GM18873 (cell line): ENCODE results near the gene GFRA4.

Experiments used
- ATAC-seq: cut with Tn5 transposase; IDR thresholded peaks from one replicate; pipeline ENCODE4 v1.9.1; 2021; ENCODE audit warnings: mild to moderate bottlenecking, moderate library complexity, moderate number of reproducible peaks; ENCODE audit not compliant: unreplicated experiment, low FRiP score

GFRA4 gene

DNA sequence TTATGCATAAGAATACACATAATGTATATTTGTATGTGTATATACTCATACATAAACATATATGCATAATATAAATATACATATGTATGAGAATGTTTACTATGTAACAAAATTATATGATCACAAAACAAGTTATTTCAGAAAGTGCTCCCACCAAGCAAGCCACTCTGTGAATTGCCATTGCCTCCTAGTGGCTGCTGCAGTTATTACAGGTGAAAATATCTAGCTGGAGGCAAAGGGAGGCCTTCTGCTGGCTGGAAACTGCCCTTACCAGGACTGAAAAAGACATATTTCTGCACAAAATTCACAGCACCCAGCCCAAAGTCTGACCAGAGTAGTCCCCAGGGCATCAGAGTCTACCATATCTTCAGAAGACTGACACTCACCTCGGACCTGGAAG lies 33.0 kb upstream of the GFRA4 start:
- ATAC-seq = no peak

DNA sequence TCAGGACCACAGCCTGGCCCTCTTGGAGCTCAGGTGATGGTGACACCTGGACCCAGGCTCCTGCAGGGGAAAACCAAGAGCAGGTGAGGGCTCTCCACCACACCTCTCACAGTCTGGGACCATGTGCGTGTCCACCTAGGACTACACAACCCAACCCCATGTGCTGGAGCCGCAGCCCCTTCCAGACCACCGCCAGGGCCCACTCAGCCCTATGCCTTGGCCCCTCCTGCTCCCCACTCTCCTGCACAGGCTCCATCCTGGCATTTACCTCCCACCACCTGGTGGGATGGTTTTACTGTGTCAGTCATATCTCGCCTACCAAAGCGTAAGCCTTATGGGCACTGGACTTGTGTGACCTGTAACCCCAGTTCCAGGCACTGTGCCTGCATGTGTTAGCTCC lies 31.7 kb upstream of the GFRA4 start:
- no peak for ATAC-seq

DNA sequence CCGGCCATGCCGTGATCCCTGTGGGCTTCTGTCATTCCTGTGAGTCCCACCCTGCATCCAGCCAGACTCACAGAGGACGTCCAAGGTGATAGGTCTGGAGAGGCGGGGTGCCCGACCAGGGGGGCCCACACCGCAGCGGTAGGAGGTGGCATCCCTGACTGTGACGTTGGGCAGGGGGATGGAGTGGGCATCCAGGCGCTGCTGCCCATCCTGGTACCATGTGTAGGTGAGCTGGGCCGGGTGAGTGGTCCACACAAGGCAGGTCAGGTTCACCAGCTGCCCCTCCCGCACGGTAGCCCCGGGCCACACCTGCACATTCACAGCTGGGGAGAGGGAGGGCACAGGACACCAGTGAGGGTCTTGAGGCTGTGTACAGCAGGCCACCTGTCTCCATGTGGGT lies 30.2 kb upstream of the GFRA4 start:
- no peak for ATAC-seq

DNA sequence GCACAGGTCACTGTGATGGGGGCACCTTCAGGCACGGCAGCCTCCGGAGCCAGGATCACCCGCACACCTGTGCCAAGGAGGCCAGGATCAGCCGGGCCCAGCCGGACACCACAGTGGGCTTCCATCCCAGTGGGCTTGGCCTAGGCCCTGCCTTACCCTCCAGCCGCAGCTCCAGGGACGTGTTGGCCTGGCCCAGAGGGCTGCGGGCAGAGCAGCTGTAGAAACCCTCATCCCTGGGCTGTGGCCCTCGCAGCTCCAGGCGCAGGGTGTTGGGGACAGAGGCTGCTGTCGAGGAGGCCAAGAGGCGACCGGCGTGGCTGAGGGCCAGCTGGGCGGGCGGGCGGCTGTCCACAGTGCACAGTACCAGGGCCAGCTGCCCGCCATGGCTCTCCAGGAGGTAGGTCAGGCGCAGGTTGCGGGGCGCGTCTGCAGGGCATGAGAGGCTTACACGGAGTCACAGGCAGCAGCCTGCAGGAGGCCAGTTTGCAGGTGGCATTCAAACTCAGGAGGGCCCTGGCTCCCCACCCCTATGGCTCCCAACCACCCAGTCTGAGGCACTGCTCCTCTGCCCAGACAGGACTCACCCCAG lies 29.6 kb upstream of the GFRA4 start:
- ATAC-seq = no peak

DNA sequence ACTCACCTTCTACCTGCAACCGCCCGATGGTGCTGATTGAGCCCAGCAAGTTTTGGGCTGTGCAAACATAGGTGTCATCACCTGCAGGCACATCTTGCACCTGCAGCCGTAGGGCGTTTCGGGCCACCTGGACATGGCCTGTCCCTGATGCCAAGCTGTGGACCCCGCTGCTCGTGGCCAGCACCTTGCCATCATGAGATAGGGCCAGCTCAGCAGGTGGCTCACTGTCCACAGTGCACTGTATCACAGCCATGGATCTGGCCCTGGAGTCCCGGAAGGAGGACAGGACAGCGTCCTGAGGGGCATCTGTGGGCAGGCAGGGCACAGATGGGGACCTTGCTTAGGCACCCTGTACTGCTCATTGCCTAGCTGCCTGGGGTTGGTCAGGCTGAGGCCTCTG lies 28.7 kb upstream of the GFRA4 start:
- no peak for ATAC-seq

DNA sequence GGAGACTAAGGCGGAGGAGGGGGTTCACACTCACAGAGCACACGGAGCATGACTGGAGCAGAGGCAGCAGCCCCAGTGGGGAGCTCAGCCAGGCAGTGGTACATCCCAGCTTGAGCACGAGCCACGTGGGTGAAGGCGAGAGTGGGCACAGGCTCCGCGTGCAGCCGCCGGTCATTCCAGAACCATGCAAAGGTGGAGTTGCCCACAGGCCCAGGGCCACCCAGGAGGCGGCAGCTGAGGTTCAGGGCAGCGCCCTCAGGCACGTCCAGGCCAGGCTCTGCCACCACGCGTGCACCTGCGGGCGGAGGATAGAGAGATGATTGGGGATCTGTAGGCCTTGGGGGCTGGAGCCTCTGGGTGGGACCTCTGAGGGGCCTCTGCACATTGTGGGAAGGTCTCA lies 28.1 kb upstream of the GFRA4 start:
- ATAC-seq = no peak

DNA sequence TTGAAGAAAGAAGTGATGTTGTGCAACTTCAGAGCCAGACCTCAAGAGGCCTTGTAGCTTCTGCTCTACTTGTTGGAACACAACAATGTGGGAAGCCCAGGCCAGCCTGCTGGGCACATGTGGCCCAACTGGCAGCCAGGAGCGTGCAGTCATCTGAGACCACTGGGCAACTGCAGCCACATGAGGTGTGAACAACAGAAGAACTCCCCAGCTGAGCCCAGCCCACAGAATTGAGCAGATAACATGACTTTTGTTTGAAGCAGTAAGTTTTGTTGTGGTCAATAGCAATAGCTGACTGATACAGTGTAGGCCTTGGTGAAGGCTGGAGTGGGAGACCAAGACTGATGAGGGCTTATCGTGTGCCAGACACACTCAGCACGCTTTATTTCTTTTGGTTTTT lies 27.2 kb upstream of the GFRA4 start:
- ATAC-seq = no peak

DNA sequence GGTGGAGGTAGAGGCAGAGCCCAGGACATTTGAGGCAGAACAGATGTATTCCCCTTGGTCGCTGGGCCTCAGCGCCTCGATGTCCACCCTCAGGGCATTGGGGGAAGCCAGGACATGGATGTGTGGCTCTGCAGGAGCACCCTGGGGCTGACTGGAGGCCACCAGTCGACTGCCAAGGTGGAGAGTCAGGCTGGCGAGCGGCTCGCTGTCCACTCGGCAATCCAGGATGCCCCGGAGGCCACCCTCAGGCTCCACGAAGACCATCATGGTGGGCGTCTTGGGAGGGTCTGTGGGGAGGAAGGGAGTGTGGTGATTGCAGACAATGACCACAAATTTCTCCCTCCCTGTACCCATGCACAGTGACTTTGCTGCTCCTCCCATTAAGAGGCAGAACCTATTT lies 26.8 kb upstream of the GFRA4 start:
- no peak for ATAC-seq

DNA sequence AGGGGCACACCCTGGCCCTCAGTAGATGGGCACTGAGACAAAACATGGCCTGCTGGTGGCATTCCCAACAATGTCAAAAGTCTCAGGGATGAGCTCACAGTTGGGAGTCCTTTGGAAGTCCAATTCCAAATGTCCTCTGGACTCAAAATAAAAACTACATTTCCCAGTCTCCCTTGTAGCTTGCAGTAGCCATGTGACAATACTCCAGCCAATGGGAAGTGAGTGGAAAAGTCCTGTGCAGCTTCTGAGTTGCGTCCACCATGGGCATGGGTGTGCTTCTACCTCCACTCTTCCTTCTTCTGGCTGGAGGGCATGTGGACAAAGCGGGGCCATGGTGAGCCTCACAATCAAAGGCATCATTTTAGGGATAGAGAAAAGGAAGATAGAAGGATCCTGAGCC lies 24.5 kb upstream of the GFRA4 start:
- no peak for ATAC-seq

DNA sequence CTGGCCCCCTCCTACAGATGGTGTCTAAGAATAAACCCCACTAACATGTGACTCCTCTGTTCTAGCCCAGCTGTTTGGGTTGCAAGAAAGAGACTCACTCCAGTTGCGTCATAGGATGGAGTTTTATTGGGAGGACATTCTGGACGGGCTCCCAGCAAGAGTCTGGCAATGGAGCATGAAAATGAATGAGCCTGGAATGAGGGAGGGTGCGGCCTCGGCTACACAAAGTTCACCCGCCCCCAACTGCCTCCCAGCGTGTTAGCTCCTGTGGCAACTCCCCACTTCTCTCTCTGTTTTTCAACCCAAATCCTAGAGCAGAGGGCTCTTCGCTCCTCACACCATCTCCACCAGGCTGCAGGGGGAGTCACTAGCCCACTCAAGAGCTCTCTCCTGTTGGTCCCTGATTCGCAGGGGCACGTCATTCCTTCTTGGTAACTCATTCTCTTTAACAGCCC lies 23.7 kb upstream of the GFRA4 start:
- ATAC-seq = no peak

DNA sequence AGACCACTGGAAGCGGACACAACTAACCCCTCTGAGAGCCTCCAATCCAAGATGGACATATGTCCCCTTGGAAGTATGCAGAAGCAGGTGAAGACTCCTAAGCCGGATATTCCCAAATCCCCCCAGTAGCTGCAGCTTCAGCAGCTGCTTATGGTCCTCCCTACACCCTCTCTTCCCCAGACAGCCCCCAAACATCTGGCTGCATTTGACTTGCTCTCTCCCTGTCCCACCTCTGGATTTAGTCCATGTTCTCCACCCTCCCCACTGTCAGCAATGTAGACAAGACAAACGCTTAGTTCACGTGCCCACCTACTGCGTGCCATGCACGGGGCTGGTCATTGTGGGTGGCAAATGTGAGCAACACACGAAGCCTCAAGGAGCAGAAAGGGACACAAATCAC lies 23.2 kb upstream of the GFRA4 start:
- no peak for ATAC-seq

DNA sequence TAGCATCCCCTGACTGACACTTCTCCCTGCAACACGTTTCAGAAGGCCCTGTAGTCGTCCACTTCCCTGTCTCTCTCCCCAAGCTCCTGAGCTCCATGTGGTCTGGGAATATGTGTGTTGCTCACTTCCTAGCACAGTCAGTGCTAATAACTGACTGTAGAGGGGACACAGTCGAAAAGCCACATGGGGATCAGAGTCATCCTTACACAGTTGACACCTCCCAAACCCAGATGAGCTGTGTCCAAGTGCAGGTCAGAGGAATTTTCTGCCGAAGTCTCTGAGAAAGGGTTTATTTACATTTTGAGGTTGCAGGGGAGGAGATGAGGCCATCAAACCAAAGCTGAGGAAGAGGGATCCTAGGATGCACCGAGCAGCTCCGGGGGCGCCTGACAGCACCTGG lies 22.1 kb upstream of the GFRA4 start:
- no peak for ATAC-seq

DNA sequence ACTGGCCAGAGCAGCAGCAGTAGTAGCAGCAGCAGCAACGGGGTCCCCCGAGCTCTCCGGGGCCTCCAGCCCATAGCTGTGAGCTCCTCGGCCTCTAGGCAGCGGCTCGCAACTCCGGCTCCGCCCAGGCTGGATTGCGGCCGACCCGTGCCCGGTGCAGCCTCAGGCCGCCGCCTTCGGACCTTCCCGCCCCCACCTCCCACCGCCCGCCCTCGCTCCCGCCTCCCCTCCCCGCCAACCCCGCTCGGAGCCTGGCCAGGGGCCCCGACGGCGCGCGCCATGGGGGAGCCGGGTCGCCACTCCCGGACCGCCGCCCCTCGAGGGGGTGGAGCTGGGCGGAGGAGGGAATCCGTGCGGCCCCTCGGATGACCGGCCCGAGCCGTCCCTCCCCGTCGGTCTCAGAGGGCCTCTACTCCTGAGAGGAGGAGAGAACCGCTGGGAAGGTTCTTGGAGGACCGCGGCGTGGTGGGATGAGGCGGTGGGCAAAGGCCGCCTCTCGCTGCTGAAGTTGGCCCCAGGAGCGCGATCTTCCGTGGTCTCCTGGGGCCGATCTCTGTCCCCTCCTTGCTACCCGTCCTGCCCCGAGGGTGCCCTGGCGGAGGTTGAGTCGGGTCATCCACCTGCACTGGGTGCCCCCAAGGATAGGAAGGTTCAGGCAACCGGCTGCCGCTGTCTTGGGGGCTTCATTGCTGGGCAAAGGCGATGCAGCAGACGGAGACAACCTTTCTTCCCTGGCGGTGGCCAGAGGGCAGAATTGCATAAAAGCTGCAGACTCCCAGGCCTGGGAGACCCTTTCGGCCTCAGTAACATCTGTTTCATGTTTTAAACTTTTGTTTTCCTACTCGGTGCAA lies 19.0 kb upstream of the GFRA4 start, which contains the start of gene ADAM33:
ADAM33 (minus strand) TSS at position 80 of the 851 bp plus-strand sequence; CDS start at position 74, 6 bp downstream.
- no peak for ATAC-seq

DNA sequence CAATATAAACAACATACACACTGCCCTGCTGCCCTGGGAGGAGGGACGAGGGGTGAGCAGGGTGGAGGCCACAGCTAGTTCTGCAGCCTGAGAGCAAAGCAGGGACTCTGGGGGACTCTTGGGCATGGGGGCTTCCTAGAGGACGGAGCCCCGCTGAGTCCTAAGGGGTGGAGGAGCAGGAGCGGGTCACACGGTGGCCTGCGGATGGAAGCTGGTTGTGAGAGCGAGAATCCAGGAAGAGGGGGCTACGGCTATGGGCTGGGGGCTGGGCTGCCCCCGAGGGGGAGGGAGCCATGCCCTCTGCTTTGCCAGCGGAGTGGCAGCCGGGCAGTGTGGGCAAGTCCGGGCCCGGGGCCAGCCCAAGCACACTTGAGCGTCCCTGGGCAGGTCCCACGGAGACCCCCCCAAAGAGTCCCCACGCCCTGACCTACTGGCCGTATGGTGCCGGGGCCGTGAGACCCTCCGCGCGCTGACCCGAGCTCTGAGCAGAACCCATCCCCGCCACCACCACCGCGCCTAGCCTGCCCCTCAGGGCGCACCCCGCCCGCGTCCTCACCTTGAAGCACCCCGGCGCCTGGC lies 18.2 kb upstream of the GFRA4 start:
- no peak for ATAC-seq

DNA sequence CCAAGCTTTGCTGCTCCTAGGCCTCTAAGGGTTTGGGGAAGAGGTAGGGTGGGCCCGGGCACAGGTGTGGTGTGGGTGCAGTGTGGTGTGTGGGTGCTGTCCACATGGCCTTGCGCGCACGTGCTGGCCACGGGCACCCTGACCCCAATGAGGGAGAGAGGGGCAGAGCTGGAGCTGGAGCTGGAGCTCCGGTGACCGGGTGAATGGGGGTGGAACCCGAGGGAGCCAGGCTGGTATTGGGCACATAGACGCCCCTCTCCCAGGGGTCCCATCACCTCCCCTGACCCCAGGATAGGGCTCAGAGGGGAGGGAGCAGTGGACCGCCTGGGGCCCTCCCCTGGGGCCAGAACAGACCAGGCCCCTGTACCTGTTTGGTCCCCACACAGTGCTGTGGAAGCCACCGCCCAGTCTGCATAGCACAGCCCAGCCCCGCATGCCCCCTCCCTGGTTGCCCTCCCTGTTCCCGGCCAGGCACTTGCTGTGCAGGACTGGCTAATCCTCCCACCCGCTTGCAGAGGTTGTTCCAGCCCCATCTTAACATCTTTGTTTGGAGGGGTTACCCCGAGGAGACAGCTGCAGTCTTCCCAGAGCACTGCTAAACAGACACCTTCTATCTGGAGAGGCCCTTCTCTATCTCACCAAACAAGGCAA lies 17.6 kb upstream of the GFRA4 start:
- no peak for ATAC-seq

DNA sequence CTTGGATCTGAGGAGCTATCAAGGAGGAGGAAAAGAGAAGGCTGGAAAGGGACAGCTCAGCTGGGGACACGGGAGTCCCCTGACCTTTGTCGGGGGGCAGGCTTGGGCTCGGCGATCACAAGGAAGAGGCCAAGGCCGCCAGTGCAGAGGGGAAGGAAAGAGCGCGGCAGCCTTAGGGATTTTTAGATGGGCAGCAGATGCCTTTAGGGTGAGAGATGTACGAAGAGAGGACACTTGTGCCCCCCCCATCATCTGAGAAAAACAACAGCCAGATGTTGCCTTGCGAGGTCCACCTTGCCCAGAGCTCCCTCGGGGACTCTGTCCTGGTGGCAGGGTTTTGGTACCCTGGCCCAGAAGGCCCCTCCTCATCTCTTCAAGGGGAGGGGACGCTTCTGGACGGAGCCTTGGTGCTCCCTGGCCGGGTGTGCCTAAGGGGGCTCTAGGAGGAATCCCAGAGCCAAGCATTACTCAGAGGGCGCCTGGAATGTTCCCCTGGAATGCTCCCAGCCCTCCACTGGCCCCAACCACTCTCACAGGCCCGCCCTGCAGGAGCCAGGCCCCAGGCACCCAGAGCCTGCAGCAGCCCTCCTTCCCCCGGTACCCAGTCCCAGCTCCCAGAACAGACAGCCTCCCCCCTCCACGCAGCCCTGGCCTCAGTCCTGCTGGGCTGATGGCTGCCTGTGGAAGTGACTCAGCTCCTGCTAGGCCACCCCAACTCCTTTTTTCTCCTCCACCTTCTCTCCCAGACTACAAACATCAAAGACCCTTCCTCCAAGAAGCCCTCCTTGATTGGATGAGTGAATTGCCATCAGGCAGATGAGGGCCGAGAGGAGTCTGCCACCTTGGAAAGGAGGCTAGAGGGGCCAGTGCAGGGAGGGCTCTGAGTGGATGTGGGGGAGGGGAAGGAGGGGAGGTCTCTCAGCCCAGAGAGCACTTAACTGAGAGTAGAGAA lies 16.8 kb upstream of the GFRA4 start:
- ATAC-seq = no peak

DNA sequence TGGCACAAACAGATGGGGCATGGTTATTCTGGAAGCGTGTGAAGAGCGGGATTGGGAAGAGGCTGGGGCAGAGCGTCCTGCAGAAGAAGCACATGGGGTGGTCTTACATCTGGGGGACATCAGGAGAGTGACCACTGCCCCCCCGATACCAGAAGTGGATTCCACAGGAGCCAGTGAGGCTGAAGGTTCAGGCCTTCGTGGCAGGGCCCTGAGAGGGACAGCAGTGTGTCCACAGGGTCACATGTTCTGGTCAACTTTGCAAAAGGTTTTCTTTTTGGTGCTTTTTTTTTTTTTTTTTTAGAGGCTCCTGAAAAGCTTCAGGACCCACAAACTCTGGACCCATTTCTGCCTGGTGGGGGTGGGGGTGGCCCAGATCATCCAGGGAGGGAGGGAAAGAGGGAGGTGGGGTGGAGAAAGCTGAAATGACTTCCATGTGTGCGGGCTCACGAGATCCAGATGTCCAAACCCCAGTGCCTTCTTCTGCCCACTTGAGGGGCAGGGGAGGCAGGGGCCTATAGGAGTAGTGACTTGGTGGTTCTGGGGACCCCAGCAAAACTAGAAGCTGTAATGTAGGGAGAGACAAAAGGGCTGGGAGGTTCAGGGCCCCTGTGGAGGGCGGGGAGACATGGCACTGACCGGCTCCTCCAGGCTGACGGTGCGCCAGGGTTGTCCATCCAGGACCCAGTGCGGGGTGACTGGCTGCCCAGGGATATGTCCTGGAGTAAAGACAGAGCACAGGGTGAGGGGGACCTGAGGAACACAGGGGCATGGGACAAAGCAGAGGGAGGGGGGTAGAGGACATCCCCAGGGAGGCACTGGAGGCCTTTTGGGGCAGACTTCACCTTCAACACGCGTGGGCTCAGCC lies 15.9 kb upstream of the GFRA4 start:
- ATAC-seq = no peak

DNA sequence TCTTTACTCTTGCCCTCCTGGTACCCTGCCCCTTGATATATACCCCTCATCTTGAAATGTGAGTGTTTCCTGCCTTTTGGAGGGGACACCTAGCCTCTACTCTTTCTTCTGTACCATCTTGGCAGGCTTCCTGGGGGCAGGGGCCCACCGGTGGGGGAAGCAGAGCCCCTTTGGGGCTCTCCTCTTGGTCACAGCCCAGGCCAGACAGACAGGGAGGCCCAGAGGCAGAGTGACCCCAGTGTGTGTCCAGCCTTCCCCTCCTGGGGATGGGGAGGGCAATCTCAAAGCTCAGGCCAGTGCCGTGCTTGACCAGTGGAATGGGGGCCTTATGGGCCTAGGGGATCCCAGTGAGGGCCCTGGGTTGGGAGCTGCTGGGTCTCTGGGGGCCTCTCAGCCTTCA lies 15.0 kb upstream of the GFRA4 start:
- no peak for ATAC-seq

DNA sequence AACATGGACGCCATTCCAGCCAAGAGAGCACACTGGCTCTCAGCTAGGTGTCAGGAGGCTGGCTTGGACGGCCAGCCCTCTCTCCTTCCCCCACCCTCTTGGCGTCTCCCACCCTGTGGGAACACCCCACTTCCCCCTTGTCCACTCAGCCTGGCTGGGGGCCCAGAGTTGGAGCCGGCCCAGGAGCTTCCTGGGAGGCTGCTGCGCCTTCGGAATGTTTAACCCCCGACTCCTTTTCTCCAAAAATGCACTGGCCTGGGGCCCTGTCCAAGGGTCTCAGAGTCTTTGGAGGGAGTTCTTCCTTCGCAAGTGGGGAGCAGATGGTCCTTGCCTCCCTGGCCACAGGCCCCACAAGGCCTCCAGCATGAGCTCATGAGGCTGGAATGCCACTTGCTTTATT lies 14.5 kb upstream of the GFRA4 start:
- no peak for ATAC-seq
